H9 (cell line): Measurements from ENCODE around the gene SPRR5. TPM values are rescaled to one million over a fixed set of nuclear protein-coding genes. Genes with fewer than 3 reads are reported as not detected.

Experiments used
- DNase-seq: peaks from one replicate; pipeline ENCODE4 v3.0.0-alpha.2; 2017
- H2AFZ ChIP-seq: one replicate; pipeline ENCODE4 v1.6.1; 2013; ENCODE audit warnings: mild to moderate bottlenecking, low read length, control low read depth, moderate library complexity
- H2AK5ac ChIP-seq: 2 replicates; pipeline ENCODE4 v1.6.1; 2013; ENCODE audit warnings: low read length, control low read depth, mixed read lengths; ENCODE audit not compliant: insufficient read length
- H2BK120ac ChIP-seq: one replicate; pipeline ENCODE4 v1.6.1; 2013; ENCODE audit warnings: low read depth, mild to moderate bottlenecking, low read length, control low read depth, inconsistent platforms; ENCODE audit not compliant: poor library complexity, severe bottlenecking
- H2BK12ac ChIP-seq: 2 replicates; pipeline ENCODE4 v1.6.1; 2013; ENCODE audit warnings: low read length, control low read depth, mixed read lengths, low read depth; ENCODE audit not compliant: insufficient read length
- H2BK15ac ChIP-seq: 2 replicates; pipeline ENCODE4 v1.6.1; 2013; ENCODE audit warnings: low read depth, low read length, control low read depth
- H2BK20ac ChIP-seq: one replicate; pipeline ENCODE4 v1.6.1; 2013; ENCODE audit warnings: low read depth, mild to moderate bottlenecking, low read length, control low read depth, inconsistent platforms; ENCODE audit not compliant: poor library complexity, severe bottlenecking
- H2BK5ac ChIP-seq: 2 replicates; pipeline ENCODE4 v1.6.1; 2013; ENCODE audit warnings: low read length, control low read depth, mixed read lengths; ENCODE audit not compliant: insufficient read length
- H3K14ac ChIP-seq: 2 replicates; pipeline ENCODE4 v1.6.1; 2013; ENCODE audit warnings: low read length, control low read depth; ENCODE audit not compliant: insufficient read depth
- H3K18ac ChIP-seq: 2 replicates; pipeline ENCODE4 v1.6.1; 2013; ENCODE audit warnings: low read depth, mild to moderate bottlenecking, mixed read lengths, low read length, control low read depth; ENCODE audit not compliant: insufficient read length
- H3K23ac ChIP-seq: 2 replicates; pipeline ENCODE4 v1.6.1; 2013; ENCODE audit warnings: low read length, control low read depth, mixed read lengths, low read depth; ENCODE audit not compliant: insufficient read length
- H3K23me2 ChIP-seq: 2 replicates; pipeline ENCODE4 v1.6.1; 2013; ENCODE audit warnings: low read depth, mild to moderate bottlenecking, mixed read lengths, low read length, control low read depth; ENCODE audit not compliant: insufficient read length, poor library complexity, severe bottlenecking
- H3K27ac ChIP-seq: 2 replicates; pipeline ENCODE4 v1.5.1; 2013; ENCODE audit warnings: low read length, control low read depth, mixed read lengths, low read depth; ENCODE audit not compliant: insufficient read length
- H3K27me3 ChIP-seq: 2 replicates; pipeline ENCODE4 v1.6.1; 2013; ENCODE audit warnings: low read length, control low read depth, inconsistent platforms; ENCODE audit not compliant: insufficient read depth
- H3K4ac ChIP-seq: 2 replicates; pipeline ENCODE4 v1.6.1; 2013; ENCODE audit warnings: low read depth, mild to moderate bottlenecking, control low read depth, inconsistent platforms, low read length, moderate library complexity
- H3K4me1 ChIP-seq: 2 replicates; pipeline ENCODE4 v1.6.1; 2013; ENCODE audit warnings: low read length, control low read depth, inconsistent platforms; ENCODE audit not compliant: insufficient read depth
- H3K4me2 ChIP-seq: 2 replicates; pipeline ENCODE4 v1.6.1; 2013; ENCODE audit warnings: low read length, control low read depth, mixed read lengths; ENCODE audit not compliant: insufficient read length, insufficient read depth
- H3K56ac ChIP-seq: 2 replicates; pipeline ENCODE4 v1.6.1; 2013; ENCODE audit warnings: low read depth, mild to moderate bottlenecking, mixed read lengths, low read length, control low read depth; ENCODE audit not compliant: insufficient read length
- H3K79me1 ChIP-seq: 2 replicates; pipeline ENCODE4 v1.6.1; 2013; ENCODE audit warnings: low read depth, mild to moderate bottlenecking, moderate library complexity, low read length, control low read depth, inconsistent platforms; ENCODE audit not compliant: insufficient read depth, poor library complexity, severe bottlenecking
- H3K79me2 ChIP-seq: 2 replicates; pipeline ENCODE4 v1.6.1; 2013; ENCODE audit warnings: low read length, control low read depth, inconsistent platforms; ENCODE audit not compliant: insufficient read depth
- H3K9ac ChIP-seq: 2 replicates; pipeline ENCODE4 v1.6.1; 2013; ENCODE audit warnings: low read length, control low read depth, mixed read lengths; ENCODE audit not compliant: insufficient read length; ENCODE audit errors: extremely low read depth
- H3K9me3 ChIP-seq: one replicate; pipeline ENCODE4 v1.6.1; 2013; ENCODE audit warnings: low read depth, low read length, inconsistent platforms; ENCODE audit not compliant: control insufficient read depth
- H3T11ph ChIP-seq: one replicate; pipeline ENCODE4 v1.6.1; 2013; ENCODE audit warnings: mild to moderate bottlenecking, low read length, control low read depth, inconsistent platforms
- H4K20me1 ChIP-seq: one replicate; pipeline ENCODE4 v1.6.1; 2013; ENCODE audit not compliant: control insufficient read depth, insufficient read length, insufficient read depth
- H4K5ac ChIP-seq: 2 replicates; pipeline ENCODE4 v1.6.1; 2013; ENCODE audit warnings: low read depth, mild to moderate bottlenecking, mixed read lengths, low read length, control low read depth; ENCODE audit not compliant: insufficient read length
- H4K8ac ChIP-seq: replicated peaks from 2 replicates; pipeline ENCODE4 v1.6.1; 2013; ENCODE audit warnings: low read length, control low read depth, mixed read lengths, low read depth; ENCODE audit not compliant: insufficient read length
- H4K91ac ChIP-seq: 2 replicates; pipeline ENCODE4 v1.6.1; 2013; ENCODE audit warnings: low read depth, mild to moderate bottlenecking, moderate library complexity, mixed read lengths, low read length, control low read depth; ENCODE audit not compliant: insufficient read length
- H3K27ac Mint-ChIP-seq, 3 experiments: 2 replicates in 2 of 3; 3 replicates in 1 of 3; pipeline ENCODE4 v1.8.0; 2020 to 2021; ENCODE audit warnings: mixed read lengths in 3 of 3, mild to moderate bottlenecking in 1 of 3, moderate library complexity in 1 of 3
- H3K27me3 Mint-ChIP-seq: 2 replicates; pipeline ENCODE4 v1.8.0; 2021; ENCODE audit warnings: low read depth, mild to moderate bottlenecking, moderate library complexity, mixed read lengths
- H3K36me3 Mint-ChIP-seq, 3 experiments: 2 replicates in 2 of 3; 3 replicates in 1 of 3; pipeline ENCODE4 v1.8.0; 2020 to 2021; ENCODE audit warnings: low read depth in 3 of 3, mixed read lengths in 3 of 3; ENCODE audit not compliant: insufficient read depth in 1 of 3
- H3K4me1 Mint-ChIP-seq, 2 experiments: 2 replicates each; pipeline ENCODE4 v1.8.0; 2020; ENCODE audit warnings: mixed read lengths in 2 of 2
- H3K4me3 Mint-ChIP-seq, 2 experiments: 2 replicates in 1 of 2; 3 replicates in 1 of 2; pipeline ENCODE4 v1.8.0; 2020 to 2021; ENCODE audit warnings: mild to moderate bottlenecking in 2 of 2, mixed read lengths in 2 of 2, moderate library complexity in 1 of 2
- H3K9me3 Mint-ChIP-seq, 2 experiments: 2 replicates in 1 of 2; 3 replicates in 1 of 2; pipeline ENCODE4 v1.8.0; 2020; ENCODE audit warnings: mild to moderate bottlenecking in 2 of 2, mixed read lengths in 2 of 2, moderate library complexity in 1 of 2
- WGBS: extraction: QIAGEN DNeasy Blood & Tissue Kit; methylation state at CpG from one replicate; pipeline ENCODE4 v1.1.7; 2013; ENCODE audit warnings: missing lambda C conversion rate, low lambda C conversion rate, mixed read lengths; ENCODE audit not compliant: insufficient read length; ENCODE audit errors: extremely low coverage; 5-methylcytosine and 5-hydroxymethylcytosine counted together
- total RNA-seq: library from RNA; stranded (reverse); gene quantifications from 2 replicates; pipeline ENCODE4 v1.2.1, GENCODE V29; 2021
- TF ChIP-seq, protein P1 (sequence below): fragments of 200-600 bp; sonication (generic); conservative IDR thresholded peaks from 3 replicates; pipeline ENCODE4 v1.8.0; 2021; ENCODE audit warnings: antibody characterized with exemption, mild to moderate bottlenecking

The SPRR5 gene
- total RNA-seq, 1 experiment from 2014 or later = not detected

DNA sequence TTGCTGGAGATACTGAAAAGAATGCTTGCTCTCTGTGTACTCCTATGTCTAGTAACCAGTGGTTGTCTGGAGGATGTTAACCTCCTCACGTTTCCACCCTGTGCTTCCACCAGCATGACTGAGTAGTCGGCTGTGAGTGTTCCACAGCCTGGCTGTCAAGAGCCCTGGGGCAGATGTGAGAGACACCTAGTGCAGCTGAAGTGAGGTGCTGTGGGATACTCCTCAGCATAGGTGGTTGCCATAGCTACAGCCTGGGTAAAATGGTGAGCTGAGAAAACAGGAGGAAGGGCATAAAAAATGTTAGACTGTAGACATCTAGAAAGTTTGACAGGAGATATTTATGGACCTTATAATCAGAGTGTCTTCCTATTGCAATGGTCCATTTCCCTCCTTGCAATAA lies 22.8 kb upstream of the SPRR5 start:
- Mint-ChIP-seq H3K27me3 (no peaks in the 10 kb centered on the region; the same call in 1 of the 2 replicates), H3K9me3 (peaks cover 51 to 62% of the 10 kb centered on the region in 2 experiments), H3K36me3 (peaks cover 2 to 10% (median 5%) of the 10 kb centered on the region in 3 experiments), H3K27ac (no peak overlapping the region), H3K4me1 (no peaks in the 10 kb centered on the region), H3K4me3 (no peak overlapping the region)
- Histone ChIP-seq H2AFZ (no peak overlapping the region), H3K18ac (no peak overlapping the region), H2AK5ac (no peak overlapping the region), H2BK12ac (no peak overlapping the region), H2BK20ac (no peak overlapping the region), H3K4me2 (no peak overlapping the region), H3K23me2 (no peaks in the 10 kb centered on the region), H3K79me2 (no peaks in the 10 kb centered on the region), H3K9me3 (peaks cover 13% of the 10 kb centered on the region), H3K27me3 (no peaks in the 10 kb centered on the region), H4K8ac (no peak overlapping the region), H4K5ac (no peak overlapping the region), H3T11ph (no peak overlapping the region), H3K9ac (no peak overlapping the region), H4K20me1 (no peaks in the 10 kb centered on the region), H3K56ac (no peak overlapping the region), H2BK5ac (no peak overlapping the region), H3K4ac (no peak overlapping the region), H2BK120ac (no peak overlapping the region), H3K79me1 (no peaks in the 10 kb centered on the region), H4K91ac (no peak overlapping the region), H2BK15ac (no peak overlapping the region), H3K14ac (no peak overlapping the region), H3K4me1 (no peaks in the 10 kb centered on the region), H3K23ac (no peak overlapping the region), H3K27ac (no peak overlapping the region)
- TF ChIP-seq, protein P1, sequence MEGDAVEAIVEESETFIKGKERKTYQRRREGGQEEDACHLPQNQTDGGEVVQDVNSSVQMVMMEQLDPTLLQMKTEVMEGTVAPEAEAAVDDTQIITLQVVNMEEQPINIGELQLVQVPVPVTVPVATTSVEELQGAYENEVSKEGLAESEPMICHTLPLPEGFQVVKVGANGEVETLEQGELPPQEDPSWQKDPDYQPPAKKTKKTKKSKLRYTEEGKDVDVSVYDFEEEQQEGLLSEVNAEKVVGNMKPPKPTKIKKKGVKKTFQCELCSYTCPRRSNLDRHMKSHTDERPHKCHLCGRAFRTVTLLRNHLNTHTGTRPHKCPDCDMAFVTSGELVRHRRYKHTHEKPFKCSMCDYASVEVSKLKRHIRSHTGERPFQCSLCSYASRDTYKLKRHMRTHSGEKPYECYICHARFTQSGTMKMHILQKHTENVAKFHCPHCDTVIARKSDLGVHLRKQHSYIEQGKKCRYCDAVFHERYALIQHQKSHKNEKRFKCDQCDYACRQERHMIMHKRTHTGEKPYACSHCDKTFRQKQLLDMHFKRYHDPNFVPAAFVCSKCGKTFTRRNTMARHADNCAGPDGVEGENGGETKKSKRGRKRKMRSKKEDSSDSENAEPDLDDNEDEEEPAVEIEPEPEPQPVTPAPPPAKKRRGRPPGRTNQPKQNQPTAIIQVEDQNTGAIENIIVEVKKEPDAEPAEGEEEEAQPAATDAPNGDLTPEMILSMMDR = no peak
- WGBS = no CpG with 5 or more reads among the region's 2 CpGs
- DNase-seq = no peak
